GM21360 (cell line): ENCODE measurements around the gene DLX2.

ENCODE experiments used
- ATAC-seq: cut with Tn5 transposase; IDR thresholded peaks from one replicate; pipeline ENCODE4 v1.9.1; 2021; ENCODE audit warnings: mild to moderate bottlenecking, moderate library complexity; ENCODE audit not compliant: unreplicated experiment

Gene DLX2

DNA sequence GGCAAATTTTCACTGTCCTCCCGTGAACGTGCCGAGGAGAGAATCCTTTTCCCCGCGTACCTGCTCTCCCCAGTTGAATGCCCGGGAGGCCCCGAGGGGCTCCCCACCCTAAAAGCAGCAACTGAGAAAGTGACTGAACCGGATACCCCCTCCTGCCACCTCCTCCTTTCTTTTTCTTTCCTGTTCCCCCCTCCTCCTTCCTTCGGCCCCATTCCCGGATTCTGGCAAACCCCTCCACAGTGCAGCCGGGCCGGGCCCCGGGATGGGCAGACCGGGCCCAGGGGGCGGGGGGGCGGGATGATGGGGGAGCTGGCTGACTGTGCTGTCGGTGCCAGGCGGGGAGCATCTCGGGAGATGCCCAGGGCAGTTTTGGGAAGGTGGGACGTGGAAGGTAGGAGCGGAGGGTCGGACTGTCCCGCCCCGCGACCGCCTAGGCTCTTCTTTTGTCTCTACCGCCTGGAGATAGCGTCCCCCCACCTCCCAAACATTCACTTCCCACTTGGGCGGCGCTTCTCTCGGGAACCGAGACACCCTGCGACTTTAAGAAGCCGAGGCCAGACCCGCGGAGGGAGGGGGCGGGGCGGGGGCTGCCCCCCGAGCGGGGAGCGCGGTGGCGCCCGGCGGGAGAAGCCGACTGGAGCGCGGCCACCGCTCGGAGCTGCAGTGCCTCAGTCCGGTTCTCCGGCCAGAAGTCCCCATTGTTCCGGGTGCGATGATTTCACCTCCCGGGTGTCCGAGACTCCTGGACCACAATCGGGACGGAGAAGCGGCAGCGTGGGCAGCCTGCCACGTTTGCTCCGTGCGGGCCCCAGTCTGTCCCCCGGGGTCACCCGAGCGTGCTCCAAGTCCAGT, 8.2 kb downstream of the DLX2 start:
- no peak for ATAC-seq

DNA sequence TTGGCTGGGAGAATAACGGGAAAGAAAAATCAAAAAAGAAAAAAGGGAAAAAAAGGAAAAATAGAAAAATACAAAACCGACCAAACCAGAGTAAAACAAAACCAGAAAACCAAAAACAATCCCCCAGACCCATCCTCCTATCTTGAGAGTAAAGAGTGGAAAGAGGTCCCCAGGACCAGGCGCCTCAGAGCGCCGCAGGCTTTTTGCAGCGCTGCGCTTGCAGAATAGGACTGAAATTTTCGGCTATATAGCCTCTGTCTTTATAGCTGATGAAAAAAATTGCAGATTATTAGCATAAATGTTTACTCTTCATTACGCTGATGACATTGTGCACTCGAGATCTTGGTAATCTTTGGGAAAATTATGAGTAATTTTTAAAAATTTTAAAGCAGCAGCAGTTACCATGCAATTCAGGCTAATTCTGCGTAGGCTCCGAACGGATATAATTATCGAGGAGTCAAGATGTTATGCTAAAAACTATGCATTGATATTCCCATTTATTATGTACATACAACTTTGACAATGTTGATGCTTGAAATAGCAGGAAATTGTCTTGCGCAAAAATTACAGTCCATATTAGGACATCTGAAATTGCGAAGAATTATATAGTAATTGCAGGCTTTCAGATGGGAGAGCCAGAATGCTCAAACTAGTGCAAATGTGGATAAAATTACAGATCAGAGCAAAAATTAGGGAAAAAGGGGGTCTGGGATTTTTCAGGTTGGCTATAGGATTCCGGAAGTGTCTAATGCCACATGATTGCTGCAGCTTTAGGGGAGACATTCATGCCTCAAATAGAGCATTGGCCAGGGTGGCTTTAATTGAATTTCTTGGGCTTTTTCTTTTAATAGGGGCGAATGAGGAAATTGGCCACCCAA, 9.0 kb downstream of the DLX2 start:
- no peak for ATAC-seq

DNA sequence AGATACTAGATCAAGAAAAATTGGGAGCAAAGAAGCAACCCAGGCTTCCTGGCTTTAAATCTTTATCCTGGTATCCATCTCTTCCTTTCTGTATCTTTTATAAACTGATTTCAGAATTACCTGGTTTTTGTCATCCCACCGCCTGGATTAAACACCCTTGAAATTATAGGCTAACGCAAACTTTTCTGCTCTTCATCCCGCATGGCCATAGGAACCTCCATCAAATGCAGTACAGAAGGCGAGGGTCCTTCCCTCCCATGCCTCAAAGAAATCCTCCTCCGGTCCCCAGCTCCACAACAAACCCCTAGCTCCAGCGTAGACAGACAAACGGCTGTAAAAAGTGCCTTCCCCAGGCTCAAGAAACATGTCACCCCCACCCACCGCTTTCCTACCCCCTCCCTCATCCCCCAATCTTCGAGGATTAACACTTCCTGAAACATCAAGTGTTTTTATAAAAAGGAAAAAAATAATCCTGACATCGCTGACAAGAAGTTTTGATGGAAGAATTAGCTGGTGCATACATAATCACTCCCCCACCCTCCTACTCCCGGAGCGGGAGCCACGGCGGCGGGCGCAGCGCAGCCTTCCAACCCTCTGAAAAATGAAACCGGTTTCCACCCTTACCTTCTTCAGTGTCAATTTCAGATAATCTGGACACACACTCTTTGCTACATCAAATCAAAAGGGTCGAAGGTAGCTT, 9.8 kb downstream of the DLX2 start:
- ATAC-seq = no peak

DNA sequence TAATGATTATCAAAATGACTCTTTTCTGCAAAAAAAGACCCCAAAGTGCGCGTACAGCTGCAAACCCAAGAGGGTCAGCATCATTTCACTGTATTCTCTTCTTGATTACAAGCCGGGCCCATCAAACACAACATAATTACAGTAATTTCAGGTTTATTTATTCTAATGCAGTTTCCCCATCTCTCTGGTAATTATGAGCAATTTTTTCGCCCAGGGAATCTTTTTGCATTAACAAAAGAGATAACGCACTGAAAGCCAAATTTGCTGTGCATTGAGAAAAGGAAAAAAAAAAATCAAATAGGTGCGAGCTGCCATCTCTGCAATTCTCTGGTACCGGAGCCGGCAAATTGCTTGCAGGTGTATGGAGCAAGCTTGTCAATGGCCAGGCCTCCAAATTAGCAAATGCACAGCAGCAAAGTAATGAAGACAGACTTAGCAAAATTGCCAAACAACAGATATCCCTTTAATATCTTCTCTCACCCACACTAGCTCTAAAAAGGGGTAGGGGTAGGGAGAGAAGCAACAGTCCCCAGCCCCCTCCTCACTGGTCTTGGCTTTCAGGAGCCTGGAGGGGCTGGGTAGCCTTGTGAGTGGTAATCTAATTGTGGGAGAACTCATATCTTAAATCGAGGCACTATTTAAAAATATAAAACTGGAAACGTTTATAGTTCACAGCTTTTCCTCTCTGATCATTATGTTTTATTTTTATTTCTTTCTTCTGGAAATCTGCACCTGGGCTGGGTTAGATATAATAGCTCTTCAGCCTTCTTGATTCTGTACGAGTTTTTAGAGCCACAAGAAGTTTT, 10.7 kb downstream of the DLX2 start:
- no peak for ATAC-seq

DNA sequence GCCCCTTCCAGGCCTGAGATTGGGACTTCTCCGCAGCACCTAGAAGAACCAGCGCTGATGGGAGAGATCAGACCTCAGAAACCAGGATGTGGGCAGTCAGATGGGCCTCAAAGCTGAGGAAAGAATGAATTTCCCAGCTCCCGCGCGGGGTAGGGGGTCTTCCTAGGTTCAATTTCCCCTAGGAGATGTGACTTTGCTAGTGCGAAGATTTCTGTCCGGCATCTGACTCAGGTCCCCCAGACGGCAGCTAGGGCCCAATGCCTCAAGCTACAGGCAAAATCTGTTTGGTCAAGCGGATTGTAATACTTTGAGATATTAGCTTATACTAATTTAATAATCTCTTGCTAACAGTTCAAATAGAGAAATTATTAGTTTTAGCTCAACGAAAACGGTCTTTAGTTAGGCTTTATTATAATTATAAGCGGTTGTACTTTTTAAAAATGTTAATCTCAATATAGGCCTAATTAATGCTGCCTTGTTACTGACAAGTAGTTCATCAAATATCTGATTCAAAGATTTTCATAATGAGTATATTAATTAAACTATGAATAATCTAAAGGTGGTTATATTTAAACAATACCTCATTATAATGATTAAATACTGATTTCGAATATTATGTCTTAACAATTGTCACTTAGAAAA, 11.6 kb downstream of the DLX2 start:
- ATAC-seq = no peak

DNA sequence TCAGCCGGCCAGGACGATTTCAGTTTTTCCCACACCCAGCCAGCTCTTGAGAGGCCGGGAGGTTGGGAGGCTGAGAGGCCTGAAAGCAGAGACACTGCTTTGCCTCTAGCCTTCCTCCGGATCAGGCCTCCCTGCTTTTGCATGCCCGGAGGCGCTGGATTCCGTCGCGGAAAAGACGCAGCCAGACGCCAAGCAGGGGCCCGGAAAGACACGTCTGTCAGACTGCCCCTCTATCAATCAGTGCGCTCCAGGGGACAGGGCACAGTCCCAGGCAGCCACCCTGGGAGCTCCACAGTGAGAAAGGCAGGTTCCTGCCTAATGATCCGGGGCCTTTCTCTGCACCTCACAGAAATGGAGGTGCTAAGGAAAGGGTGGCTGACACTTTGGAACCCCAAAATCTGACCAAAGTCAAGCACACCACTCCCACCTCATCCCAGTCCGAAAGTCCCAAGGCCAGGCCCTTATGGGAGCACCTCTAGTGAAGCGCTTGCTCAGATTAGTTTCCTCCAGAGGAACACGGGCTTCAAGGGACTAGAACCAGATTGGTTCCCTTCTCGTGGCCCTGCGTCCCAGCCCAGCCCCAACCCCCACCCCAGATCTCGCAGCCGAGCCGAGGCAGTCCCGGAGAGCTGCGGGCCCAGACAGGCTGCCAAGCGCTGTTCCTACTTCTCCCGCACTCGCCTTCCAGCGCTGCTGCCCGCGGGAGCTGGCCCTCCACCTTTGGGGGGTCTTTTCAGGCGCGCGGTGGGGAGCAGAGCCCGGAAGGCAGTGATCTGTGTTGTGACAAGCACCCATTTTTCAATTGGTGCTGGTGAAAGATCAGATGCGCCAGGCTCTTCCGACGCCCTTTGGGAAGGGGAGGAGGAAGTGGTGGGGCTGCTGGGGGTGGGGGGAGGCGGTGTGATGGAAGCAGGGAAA, 12.4 kb downstream of the DLX2 start:
- ATAC-seq = no peak

DNA sequence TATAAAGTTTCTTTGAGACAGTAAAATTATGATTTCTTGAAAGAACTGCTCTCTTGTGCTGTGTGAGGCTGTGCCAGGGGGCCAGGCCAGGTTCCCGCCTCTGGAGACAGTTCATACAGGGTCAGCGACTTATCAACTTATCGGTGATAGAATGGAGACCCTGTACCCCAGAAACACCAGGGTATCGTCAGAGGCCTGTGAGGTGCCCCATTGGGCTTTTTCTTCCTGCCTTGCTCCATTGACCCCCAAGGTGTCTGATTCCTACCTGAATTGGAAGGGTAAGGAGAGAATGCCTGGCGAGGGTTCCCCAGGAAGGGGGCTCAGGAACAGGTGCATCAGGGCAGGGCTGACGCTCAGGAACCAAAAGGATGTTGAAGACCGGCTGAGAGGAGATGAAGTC, 13.1 kb downstream of the DLX2 start:
- no peak for ATAC-seq

DNA sequence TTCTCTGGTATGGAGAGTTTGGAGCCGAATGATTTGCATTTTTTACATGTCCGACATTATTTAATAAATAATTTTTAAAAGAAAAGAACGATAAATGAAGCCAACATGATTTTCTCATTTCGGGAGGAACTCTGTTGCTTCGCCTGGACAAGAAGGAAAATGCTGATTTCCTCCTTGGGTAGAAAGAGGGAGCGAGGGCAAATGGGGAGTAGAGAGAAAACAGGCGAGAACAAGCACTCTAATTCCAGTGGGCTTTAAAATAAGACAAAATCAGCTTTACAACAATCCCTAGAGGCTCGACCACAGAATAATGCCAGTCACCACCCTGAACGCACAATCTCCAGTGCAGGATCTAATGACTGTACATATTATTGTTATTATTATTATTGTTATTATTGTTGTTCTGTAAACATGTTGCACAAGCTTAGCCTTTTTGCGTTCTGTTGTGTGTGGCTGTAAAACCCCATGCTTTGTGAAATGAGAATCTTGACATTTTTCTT, 13.6 kb downstream of the DLX2 start:
- no peak for ATAC-seq

DNA sequence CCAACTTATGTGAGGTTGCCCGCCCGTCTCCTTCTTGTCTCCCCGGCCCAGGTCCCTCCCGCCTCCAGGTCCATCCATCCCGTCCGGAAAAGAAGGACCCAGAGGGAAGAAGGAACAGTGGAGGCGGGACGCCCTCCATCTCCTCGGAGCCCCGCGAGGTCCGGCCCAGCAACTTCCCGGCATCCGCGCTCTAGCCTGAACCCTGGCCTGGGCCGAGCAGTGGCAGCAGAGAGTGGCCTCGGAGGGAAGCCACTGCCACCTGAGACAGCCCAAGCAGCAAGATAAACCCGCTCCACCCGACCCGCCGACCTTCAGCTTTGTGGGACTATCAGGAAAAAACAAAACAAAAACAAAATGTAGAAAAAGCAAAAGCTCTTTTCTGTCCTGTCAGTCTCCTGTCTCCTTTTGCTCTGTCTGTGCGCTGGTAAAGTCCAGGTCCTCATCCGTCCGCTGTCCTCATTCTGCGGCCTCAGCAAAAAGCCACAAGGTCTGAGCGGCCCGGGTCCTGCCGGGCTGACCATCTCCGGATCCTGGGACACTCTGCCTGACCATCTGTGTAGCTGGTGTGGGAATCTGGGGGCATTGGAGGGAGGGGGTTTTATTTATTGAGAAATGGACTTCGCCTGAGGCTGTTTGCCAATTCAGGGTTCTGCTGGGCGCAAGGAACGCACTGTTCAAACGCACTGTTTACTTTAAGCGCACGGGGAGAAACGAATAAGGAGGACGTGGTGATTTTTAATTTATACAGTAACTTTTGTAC, 14.3 kb downstream of the DLX2 start:
- no peak for ATAC-seq

DNA sequence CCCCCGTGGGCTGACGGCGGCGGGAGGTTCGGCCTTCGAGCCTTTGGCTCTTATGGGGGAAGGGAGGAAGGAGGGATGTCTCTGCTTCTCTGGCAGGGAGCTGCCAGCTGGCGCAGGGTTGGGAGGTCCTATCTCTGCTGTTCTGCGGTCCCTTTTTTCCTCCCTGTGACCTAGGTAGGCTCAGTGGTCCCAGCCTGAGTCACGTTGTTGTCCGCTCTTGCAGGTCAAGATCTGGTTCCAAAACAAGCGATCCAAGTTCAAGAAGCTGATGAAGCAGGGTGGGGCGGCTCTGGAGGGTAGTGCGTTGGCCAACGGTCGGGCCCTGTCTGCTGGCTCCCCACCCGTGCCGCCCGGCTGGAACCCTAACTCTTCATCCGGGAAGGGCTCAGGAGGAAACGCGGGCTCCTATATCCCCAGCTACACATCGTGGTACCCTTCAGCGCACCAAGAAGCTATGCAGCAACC, 14.9 kb downstream of the DLX2 start:
- ATAC-seq = no peak

DNA sequence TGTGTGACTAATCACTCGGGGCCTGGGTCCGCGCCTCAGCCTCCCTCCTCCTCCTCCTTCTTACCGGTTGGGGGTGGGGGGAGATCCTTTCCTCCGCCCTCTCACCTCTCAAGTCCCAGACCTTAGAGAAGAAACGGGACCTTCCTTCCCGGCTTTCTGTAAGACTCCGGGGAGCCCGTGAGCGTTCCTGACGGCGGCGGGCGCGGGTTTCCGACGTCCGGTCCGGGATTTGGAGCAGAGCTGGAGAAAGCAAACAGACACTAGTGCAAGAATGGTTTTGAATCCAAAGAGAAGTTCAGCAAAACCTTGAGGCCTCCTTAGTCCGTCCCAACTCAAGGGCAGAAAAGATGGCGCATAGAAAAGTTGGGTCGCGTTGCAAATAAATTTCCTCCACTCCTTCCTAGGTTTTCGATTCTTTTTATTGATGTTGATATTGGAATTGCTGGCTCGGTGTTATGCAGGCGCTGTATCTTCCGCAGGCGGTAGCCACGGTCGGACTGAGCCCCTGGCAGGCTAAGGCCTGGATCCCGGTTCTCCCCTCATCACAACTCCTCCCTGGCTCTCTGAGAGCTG, 15.4 kb downstream of the DLX2 start:
- no peak for ATAC-seq

DNA sequence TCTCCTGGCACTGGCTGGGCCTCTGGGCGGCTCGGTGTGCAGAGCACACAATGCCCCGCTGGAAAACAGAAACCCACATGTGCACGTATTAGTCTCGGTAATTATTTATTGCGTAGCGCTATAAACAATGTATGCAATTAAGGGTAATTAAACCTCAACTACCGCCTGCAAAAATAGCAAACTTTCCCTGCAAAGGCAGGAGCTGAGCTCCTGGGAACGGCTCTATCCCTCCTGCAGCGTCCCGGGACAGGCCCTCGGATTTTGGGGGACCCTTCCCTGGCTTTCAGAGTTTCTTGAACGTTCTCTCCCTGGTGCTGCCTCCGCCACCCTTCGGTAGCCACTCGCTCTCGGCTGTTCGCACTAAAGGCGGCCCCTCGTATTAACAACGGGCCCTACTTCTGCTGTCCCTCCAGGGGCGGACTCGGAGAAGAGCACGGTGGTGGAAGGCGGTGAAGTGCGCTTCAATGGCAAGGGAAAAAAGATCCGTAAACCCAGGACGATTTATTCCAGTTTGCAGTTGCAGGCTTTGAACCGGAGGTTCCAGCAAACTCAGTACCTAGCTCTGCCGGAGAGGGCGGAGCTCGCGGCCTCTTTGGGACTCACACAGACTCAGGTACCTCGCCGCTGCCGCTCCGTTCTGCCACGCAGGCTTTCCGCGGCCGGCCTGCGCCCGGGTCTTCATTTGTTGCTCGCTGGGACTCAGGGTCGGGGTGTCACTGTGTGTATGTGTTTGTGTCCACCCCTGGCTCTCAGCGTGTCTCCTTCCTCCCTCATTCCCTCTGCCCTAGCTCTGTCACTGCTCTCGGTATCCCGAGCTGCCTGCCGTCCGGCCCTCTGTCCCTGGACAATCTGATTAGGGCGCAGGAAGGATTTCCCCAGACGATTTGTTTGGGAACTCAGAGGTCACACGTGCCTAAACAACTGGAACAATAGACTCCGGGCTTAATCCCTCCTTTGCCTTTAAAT, 16.2 kb downstream of the DLX2 start:
- ATAC-seq = no peak

DNA sequence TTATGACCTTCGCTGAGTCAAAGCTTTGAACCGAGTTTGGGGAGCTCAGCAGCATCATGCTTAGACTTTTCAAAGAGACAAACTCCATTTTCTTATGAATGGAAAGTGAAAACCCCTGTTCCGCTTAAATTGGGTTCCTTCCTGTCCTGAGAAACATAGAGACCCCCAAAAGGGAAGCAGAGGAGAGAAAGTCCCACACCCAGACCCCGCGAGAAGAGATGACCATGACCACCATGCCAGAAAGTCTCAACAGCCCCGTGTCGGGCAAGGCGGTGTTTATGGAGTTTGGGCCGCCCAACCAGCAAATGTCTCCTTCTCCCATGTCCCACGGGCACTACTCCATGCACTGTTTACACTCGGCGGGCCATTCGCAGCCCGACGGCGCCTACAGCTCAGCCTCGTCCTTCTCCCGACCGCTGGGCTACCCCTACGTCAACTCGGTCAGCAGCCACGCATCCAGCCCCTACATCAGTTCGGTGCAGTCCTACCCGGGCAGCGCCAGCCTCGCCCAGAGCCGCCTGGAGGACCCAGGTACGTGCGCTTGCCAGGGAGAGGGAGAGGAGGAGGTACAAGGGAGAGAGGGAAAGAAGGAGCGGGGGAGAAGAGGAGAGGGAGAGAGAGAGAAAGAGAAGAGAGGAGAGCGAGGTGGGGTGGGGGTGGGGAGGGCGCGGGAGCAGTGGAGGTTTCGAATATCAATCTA, 17.1 kb downstream of the DLX2 start, which contains the start of gene DLX1:
TSS of gene DLX1 (plus strand) at position 48 of the 700 bp plus-strand sequence. CDS start at position 219, 171 bp downstream.
- no peak for ATAC-seq

DNA sequence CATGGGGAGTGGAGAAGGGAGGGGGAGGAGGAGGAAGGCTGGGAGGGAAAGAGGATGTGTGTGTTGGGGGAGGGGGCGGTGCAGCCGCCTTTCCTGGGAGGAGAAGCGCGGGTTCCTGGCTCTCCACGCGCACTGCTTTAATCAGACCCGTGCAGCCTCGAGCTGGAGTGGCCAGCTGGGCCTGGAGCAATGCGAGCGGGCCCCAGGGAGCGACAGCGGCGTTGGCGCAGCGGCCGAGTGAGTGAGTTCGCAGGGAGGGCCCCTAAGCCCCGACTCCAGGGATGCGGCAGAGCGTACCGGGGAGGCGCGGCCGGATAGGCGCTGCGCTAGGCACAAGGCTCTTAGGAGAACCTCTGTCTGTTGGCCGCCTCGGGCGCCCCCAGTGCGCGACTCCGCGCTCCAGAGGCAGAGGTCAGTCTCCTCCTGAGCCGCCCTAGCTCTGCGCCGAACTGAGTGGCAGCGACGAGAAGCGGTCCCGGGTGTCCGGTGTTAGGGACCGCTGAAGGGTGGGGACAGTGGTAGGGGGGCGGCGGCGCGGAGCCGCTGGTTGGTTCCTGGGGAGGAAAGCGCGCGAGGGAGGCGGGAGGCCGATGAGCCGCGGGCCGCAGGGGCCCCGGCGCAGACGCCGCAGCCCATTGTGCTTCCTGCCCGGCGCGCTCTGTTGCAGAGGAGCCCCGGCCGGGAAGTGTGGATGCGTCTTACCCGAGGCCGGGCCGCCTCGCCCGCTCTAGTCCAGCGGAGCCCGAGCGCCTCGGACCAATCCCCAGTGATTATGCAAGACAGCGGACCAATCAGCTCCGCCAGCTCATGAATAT, 17.8 kb downstream of the DLX2 start:
- peak; percentile 80 for ATAC-seq

DNA sequence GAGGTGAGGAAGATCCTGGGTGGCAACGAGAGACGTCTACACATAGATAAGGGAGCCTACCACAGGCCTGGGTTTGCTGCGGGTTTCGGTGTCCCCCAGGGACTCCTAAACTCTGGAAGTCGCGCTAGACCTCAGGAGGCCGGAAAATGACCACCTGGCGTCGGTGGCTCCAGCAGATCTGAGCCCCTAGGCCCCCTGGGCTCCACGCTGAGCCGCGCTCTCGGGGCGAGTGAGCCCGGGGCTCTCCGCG, 18.4 kb downstream of the DLX2 start:
- ATAC-seq = no peak
